Tibial nerve (tissue), 4 donors: ENCODE measurements around the gene KCNC3. TPM values are rescaled to one million over a fixed set of nuclear protein-coding genes. Genes with fewer than 3 reads are reported as not detected.
A peak's percentile ranks its signal among the peaks of the same experiment; 100 is the strongest.
"Not testable (repeated sequence)": the region's sequence is repeated elsewhere in the genome, so short reads cannot be mapped to it uniquely, and the experiment has no call there.

ENCODE experiments used
- DNase-seq, 2 donors: peaks; one replicate each; pipeline ENCODE4 v3.0.0-alpha.2; 2019; ENCODE audit warnings: low spot score in 2 of 2
- H3K27ac ChIP-seq, 4 donors: fragments of 200-600 bp; sonication (generic) in 3 of 4; one replicate each; pipeline ENCODE4 v1.5.1; 2017 to 2019; ENCODE audit warnings: mild to moderate bottlenecking in 1 of 4
- H3K27me3 ChIP-seq, 2 donors: fragments of 200-600 bp; sonication (generic) in 1 of 2; one replicate each; pipeline versions ENCODE4 v1.5.1 to v1.6.0; 2017 to 2019
- H3K36me3 ChIP-seq, 3 donors: fragments of 200-600 bp; sonication (generic); one replicate each; pipeline ENCODE4 v1.5.1; 2018 to 2019
- H3K4me1 ChIP-seq, 4 donors: fragments of 200-600 bp; sonication (generic) in 3 of 4; one replicate each; pipeline ENCODE4 v1.5.1; 2017 to 2019
- H3K4me3 ChIP-seq, 4 donors: fragments of 200-600 bp; sonication (generic) in 3 of 4; one replicate each; pipeline ENCODE4 v1.5.1; 2017 to 2019; ENCODE audit warnings: mild to moderate bottlenecking in 1 of 4, moderate library complexity in 1 of 4
- H3K9me3 ChIP-seq, 4 donors: fragments of 200-600 bp; sonication (generic) in 3 of 4; one replicate each; pipeline ENCODE4 v1.5.1; 2017 to 2019
- CTCF ChIP-seq, 5 experiments: fragments of 200-600 bp in 3 of 5; fragments of 450-650 bp in 2 of 5; sonication (generic) in 3 of 5; IDR thresholded peaks; one replicate each; pipeline ENCODE4 v1.5.1; 2016 to 2019; ENCODE audit warnings: antibody characterized with exemption in 5 of 5, mild to moderate bottlenecking in 3 of 5, moderate library complexity in 2 of 5
- EP300 ChIP-seq, 2 donors: sonication (generic); formaldehyde crosslinking; IDR thresholded peaks; one replicate each; pipeline ENCODE4 v1.6.1; 2017; ENCODE audit warnings: antibody characterized with exemption in 2 of 2, mild to moderate bottlenecking in 1 of 2
- POLR2A ChIP-seq, 2 donors: fragments of 450-650 bp; IDR thresholded peaks; one replicate each; pipeline ENCODE4 v1.6.1; 2017; ENCODE audit warnings: antibody characterized with exemption in 2 of 2, mild to moderate bottlenecking in 2 of 2, moderate library complexity in 2 of 2
- WGBS, 2 donors: methylation state at CpG; one replicate each; pipeline ENCODE4 v1.1.5; 2018; 5-methylcytosine and 5-hydroxymethylcytosine counted together
- total RNA-seq, 4 donors: library from RNA; depleted of rRNA; stranded (reverse); fragments of >200 nt; gene quantifications; one replicate each; pipeline ENCODE4 v1.1.0, GENCODE V29; 2016

Gene KCNC3
- total RNA-seq, 4 donors from 2014 or later, result 0.21 to 1.2 (median 0.71) TPM

- no peak for DNase-seq
- no peak for TF ChIP-seq EP300 (IDR thresholded peaks at IDR 0.05)
- no peak for TF ChIP-seq CTCF (IDR thresholded peaks at IDR 0.05)
- TF ChIP-seq POLR2A (IDR thresholded peaks at IDR 0.05), result no peak
- 54 to 59% methylated on average over 22 of the region's 22 CpGs for WGBS, 2 donors
- Histone ChIP-seq H3K27ac (no peak overlapping the region), H3K36me3 (no peaks in the 10 kb centered on the region), H3K4me3 (no peak overlapping the region), H3K9me3 (peaks cover 0 to 11% (median 0%) of the 10 kb centered on the region in 4 donors), H3K27me3 (no peaks in the 10 kb centered on the region), H3K4me1 (peaks cover 0 to 4% (median 0%) of the 10 kb centered on the region in 4 donors)
These were observed 20.3 kb upstream of the KCNC3 start for GRCh38 chr19:50349277-50350057.

GRCh38 chr19:50347089-50347581 is 18.0 kb upstream of the KCNC3 start:
- not testable (repeated sequence) for H3K36me3 ChIP-seq, DNase-seq, H3K4me1 ChIP-seq, H3K27ac ChIP-seq, H3K4me3 ChIP-seq, H3K27me3 ChIP-seq
- WGBS, 2 donors, result 75 to 79% methylated on average over 8 of the region's 8 CpGs
- H3K9me3 ChIP-seq, result peaks cover 0 to 13% (median 0%) of the 10 kb centered on the region in 4 donors

GRCh38 chr19:50344661-50345318 is 15.6 kb upstream of the KCNC3 start:
- no peak for DNase-seq
- no peak for TF ChIP-seq POLR2A (IDR thresholded peaks at IDR 0.05)
- TF ChIP-seq CTCF (IDR thresholded peaks at IDR 0.05), result no peak
- no peak for TF ChIP-seq EP300 (IDR thresholded peaks at IDR 0.05)
- Histone ChIP-seq H3K4me3 (peak overlapping the region in 1 of 4 donors; percentile 26), H3K4me1 (peaks cover 0 to 4% (median 0%) of the 10 kb centered on the region in 4 donors), H3K27me3 (no peaks in the 10 kb centered on the region), H3K36me3 (no peaks in the 10 kb centered on the region), H3K27ac (peak overlapping the region in 1 of 4 donors; percentile 3), H3K9me3 (peaks cover 0 to 16% (median 0%) of the 10 kb centered on the region in 4 donors)
- WGBS, 2 donors, result 63 to 75% methylated on average over 8 of the region's 8 CpGs

GRCh38 chr19:50341091-50341564 is 12.0 kb upstream of the KCNC3 start:
- Histone ChIP-seq H3K36me3 (no peaks in the 10 kb centered on the region), H3K27me3 (no peaks in the 10 kb centered on the region), H3K4me3 (no peak overlapping the region), H3K27ac (no peak overlapping the region), H3K9me3 (peaks cover 0 to 16% (median 0%) of the 10 kb centered on the region in 4 donors), H3K4me1 (no peaks in the 10 kb centered on the region)
- no peak for TF ChIP-seq CTCF (IDR thresholded peaks at IDR 0.05)
- TF ChIP-seq POLR2A (IDR thresholded peaks at IDR 0.05), result no peak
- TF ChIP-seq EP300 (IDR thresholded peaks at IDR 0.05), result no peak
- 81 to 85% methylated on average over 3 of the region's 3 CpGs for WGBS, 2 donors
- DNase-seq, result no peak

- Histone ChIP-seq H3K36me3 (no peaks in the 10 kb centered on the region), H3K27ac (no peak overlapping the region), H3K4me1 (no peaks in the 10 kb centered on the region), H3K27me3 (peaks cover 0 to 2% of the 10 kb centered on the region in 2 donors), H3K9me3 (peaks cover 0 to 14% (median 0%) of the 10 kb centered on the region in 4 donors), H3K4me3 (no peak overlapping the region)
- no peak for TF ChIP-seq EP300 (IDR thresholded peaks at IDR 0.05)
- TF ChIP-seq CTCF (IDR thresholded peaks at IDR 0.05), result no peak
- no peak for TF ChIP-seq POLR2A (IDR thresholded peaks at IDR 0.05)
- no peak for DNase-seq
These were observed 11.2 kb upstream of the KCNC3 start for GRCh38 chr19:50340331-50340730.

- H3K27ac ChIP-seq, H3K36me3 ChIP-seq, DNase-seq, H3K4me3 ChIP-seq, H3K9me3 ChIP-seq: not testable (repeated sequence)
- H3K27me3 ChIP-seq, result peaks cover 0 to 35% of the 10 kb centered on the region in 2 donors
- WGBS, 2 donors, result 77 to 84% methylated on average over 6 of the region's 6 CpGs
- peaks cover 0 to 22% (median 0%) of the 10 kb centered on the region in 4 donors for H3K4me1 ChIP-seq
These were observed 7.9 kb upstream of the KCNC3 start for GRCh38 chr19:50337031-50337430.
